Cardiac fibroblast (primary cell): ENCODE results near the gene H2BK1.

ENCODE experiments used
- DNase-seq, 2 donors: peaks; one replicate each; pipeline versions ENCODE4 v3.0.0 to v3.0.0-alpha.2; 2010; ENCODE audit warnings: low read depth in 2 of 2
- H3K4me3 ChIP-seq, 2 donors: replicated peaks in 1 of 2; 1 replicate in 1 of 2; 2 replicates in 1 of 2; pipeline ENCODE4 v1.5.1; 2011; ENCODE audit warnings: low read depth in 2 of 2, low read length in 2 of 2, mild to moderate bottlenecking in 2 of 2, moderate library complexity in 1 of 2
- TF ChIP-seq, protein P1 (sequence below): IDR thresholded peaks from one replicate; pipeline ENCODE4 v1.5.1; 2011; ENCODE audit warnings: low read depth, mild to moderate bottlenecking, low read length, inconsistent platforms

The H2BK1 gene

DNA sequence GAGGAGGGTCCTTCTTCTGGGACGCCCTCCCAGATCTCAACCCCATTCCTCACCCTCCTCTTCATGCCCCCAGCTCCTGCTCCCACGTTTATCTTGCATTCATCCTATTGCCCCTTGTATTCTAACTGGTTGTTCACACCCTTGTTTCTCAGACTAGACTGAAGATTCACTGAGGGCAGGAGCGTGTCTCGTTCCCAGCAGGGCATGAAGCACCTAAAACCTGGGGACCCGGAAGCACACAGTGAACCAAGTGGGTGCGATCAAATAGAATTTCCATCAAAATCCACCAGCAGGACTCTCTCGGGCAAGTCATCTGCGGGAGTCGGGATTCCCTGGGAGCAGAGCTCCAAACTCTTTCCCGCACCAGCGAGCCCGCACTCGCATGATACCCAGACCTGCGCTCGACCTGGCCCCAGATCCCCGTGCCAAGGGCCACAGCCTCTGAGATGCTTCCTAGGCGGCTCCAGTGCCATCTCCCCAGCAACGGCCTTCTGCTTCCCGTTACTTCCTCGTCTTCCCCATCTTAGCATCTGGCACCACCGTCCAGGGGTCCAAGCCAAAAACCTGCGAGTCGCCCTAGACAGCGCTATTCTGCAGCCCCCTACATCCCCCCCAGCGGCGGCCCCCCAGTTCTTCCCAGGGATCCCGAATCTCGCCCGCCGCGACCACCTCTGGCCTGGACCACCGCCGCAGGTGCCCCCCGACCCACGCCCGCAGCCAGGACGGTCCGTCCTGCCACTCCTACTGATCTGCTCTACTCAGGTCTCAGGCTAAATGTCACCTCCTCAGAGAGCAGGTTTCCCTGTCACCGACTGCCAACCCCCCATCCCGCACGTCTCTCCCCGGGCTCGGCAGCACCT, 36.7 kb downstream of the H2BK1 start:
- TF ChIP-seq, protein P1, sequence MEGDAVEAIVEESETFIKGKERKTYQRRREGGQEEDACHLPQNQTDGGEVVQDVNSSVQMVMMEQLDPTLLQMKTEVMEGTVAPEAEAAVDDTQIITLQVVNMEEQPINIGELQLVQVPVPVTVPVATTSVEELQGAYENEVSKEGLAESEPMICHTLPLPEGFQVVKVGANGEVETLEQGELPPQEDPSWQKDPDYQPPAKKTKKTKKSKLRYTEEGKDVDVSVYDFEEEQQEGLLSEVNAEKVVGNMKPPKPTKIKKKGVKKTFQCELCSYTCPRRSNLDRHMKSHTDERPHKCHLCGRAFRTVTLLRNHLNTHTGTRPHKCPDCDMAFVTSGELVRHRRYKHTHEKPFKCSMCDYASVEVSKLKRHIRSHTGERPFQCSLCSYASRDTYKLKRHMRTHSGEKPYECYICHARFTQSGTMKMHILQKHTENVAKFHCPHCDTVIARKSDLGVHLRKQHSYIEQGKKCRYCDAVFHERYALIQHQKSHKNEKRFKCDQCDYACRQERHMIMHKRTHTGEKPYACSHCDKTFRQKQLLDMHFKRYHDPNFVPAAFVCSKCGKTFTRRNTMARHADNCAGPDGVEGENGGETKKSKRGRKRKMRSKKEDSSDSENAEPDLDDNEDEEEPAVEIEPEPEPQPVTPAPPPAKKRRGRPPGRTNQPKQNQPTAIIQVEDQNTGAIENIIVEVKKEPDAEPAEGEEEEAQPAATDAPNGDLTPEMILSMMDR = no peak
- no peak overlapping the region for H3K4me3 ChIP-seq
- no peak for DNase-seq

- peak; percentile 66 to 73 for DNase-seq
- TF ChIP-seq, protein P1 = peak; percentile 100
- no peak overlapping the region for H3K4me3 ChIP-seq
Measured at GRCh38 chr7:151172273-151173141, 37.8 kb downstream of the H2BK1 start.

DNA sequence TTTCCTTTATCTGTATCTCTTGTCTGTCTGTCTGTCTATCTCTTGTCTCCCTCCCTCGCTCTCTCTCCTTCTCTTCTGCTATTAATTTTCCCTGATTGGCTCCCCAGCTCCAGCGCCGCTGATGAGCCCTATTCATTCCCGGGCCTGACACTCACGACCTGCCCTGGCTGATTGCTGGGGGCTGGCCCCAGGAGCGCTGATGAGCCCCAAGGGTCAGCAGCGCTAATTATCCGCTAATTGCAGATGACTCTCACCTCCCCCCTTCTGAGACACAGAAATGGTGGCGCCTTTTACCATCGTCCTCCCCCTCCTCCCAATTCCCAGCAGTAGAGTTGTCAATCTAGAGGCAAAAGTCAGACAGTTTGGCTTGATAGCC, 41.5 kb downstream of the H2BK1 start:
- TF ChIP-seq, protein P1 = no peak
- H3K4me3 ChIP-seq = no peak overlapping the region
- DNase-seq = no peak

DNA sequence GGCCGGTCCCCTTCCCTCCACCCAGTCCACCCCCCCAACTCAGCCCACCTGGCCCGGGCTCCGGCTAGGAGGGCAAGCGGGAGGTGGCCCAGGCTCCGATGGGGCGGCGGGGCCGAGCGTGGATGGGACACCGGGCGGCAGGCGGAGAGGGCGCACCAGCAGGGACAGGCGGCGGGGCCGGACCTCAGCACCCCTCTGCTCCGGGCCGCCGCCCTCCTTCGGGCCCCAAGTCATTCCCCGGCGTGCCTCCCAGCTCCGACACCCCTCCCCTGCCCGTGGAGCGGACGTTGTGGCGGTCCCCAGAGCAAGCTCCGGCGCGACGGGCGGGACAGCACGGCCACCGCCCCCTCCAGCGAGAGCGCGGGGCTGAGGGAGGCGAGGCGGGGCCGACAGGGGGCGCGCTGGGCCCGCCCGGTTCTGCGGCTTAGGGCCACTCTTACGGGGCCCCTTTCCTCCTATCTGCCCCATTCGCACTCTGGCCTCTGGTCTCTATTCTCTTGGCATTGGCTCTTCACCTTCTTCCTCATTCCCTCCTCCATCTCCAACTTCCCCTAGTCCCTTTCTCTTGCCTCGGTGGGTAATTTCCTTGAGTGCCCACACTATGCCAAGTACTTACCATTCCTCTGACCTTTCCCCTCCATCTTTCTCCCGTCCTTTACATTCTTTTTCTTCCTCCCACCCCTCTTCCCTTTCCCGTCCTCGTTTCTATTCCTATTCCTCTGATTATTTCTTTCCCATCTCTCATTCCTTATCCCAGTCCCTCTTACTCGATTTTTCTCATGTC, 42.1 kb downstream of the H2BK1 start:
- TF ChIP-seq, protein P1 = peak; percentile 19
- H3K4me3 ChIP-seq = peak overlapping the region in 1 of 2 donors; percentile 14
- peak in 1 of 2 donors; percentile 14 for DNase-seq

DNA sequence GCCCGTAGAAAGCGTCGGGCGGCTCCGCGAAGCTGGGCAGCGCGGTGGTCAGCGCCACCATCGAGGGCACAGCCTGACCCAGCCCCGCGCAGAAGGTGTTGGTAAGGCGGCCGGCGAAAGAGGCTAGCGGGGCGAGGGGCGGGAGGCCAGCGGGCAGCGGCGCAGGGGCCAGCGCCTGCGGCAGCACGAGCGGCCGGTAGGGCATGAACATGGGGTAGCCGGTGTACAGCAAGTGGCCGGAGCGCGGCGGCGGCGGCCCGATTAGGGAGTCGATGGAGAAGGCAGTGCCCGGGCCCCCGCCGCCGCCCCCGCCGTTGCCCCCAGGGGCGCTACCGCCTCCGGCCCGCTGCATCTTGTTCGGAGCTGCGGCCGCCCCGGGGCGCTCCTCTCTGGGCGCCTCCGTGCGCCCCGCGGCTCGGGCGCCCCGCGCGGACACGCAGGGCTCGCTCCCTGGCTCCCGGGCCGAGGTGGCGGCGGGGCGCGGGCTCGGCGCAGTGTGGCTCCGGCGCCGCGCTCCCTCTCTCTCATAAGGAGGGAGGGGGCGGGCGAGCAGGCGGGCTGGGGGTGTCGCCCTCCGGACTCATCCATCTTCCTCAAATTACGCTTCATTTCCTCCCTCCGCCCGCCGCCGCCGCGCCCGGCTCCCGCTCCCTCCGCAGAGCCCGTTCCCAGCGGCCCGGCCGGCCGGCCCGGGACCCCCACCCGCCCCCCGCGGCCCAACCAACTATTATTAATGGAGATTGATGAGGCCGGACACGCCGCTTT, 42.9 kb downstream of the H2BK1 start, which contains the start of gene GBX1:
Gene GBX1 (minus strand): TSS at position 498 of the 765 bp plus-strand sequence. CDS start 146 bp downstream, at position 352.
- TF ChIP-seq, protein P1 = no peak
- peak within 1 kb of the TSS in 1 of 2 donors; percentile 14 for H3K4me3 ChIP-seq
- no peak for DNase-seq
